NCI-H1048 (cell line): ENCODE measurements around the gene CGRRF1.

Source experiments
- DNase-seq: peaks from one replicate; lab custom pipeline; 2025; lab: John Stamatoyannopoulos, UW

Gene CGRRF1

GRCh38 chr14:54548491-54548890 is 38.8 kb downstream of the CGRRF1 start:
- DNase-seq: no peak

- DNase-seq: no peak
Observed at GRCh38 chr14:54549862-54550261, 40.2 kb downstream of the CGRRF1 start.

- no peak for DNase-seq
Observed at GRCh38 chr14:54550514-54550913, 40.8 kb downstream of the CGRRF1 start.

- DNase-seq: no peak
Observed at GRCh38 chr14:54554401-54554800, 44.7 kb downstream of the CGRRF1 start.

- DNase-seq: no peak
Observed at GRCh38 chr14:54555651-54556050, 45.9 kb downstream of the CGRRF1 start.

GRCh38 chr14:54556535-54556934 is 46.8 kb downstream of the CGRRF1 start:
- no peak for DNase-seq

GRCh38 chr14:54562334-54562733 is 52.6 kb downstream of the CGRRF1 start:
- DNase-seq: no peak

GRCh38 chr14:54564071-54564867 is 54.6 kb downstream of the CGRRF1 start:
- DNase-seq: no peak

- no peak for DNase-seq
Observed at GRCh38 chr14:54564868-54565784, 55.4 kb downstream of the CGRRF1 start.

GRCh38 chr14:54565785-54566409 is 56.2 kb downstream of the CGRRF1 start:
- DNase-seq: no peak

- no peak for DNase-seq
Observed at GRCh38 chr14:54566410-54567223, 56.9 kb downstream of the CGRRF1 start, which contains the start of gene SAMD4A. Gene SAMD4A (plus strand): TSS chr14:54567128. CDS start chr14:54567917, 789 bp downstream.

- DNase-seq: no peak
Observed at GRCh38 chr14:54567224-54567638, 57.5 kb downstream of the CGRRF1 start.

- DNase-seq: no peak
Observed at GRCh38 chr14:54567639-54568561, 58.2 kb downstream of the CGRRF1 start.

- no peak for DNase-seq
Observed at GRCh38 chr14:54568821-54569595, 59.3 kb downstream of the CGRRF1 start.

GRCh38 chr14:54570047-54570446 is 60.3 kb downstream of the CGRRF1 start:
- no peak for DNase-seq

- DNase-seq: no peak
Observed at GRCh38 chr14:54570631-54571415, 61.1 kb downstream of the CGRRF1 start.

- DNase-seq: no peak
Observed at GRCh38 chr14:54572316-54572715, 62.6 kb downstream of the CGRRF1 start.

- DNase-seq: no peak
Observed at GRCh38 chr14:54574528-54574927, 64.8 kb downstream of the CGRRF1 start.

GRCh38 chr14:54577494-54577893 is 67.8 kb downstream of the CGRRF1 start:
- DNase-seq: no peak
